GM19372 (cell line): ENCODE data around the gene NEAT1.
"Not testable (repeated sequence)": the region's sequence is repeated elsewhere in the genome, so short reads cannot be mapped to it uniquely, and the experiment has no call there.

Experiments used
- ATAC-seq: cut with Tn5 transposase; IDR thresholded peaks from one replicate; pipeline ENCODE4 v1.9.1; 2021; ENCODE audit warnings: mild to moderate bottlenecking, low read depth, moderate library complexity; ENCODE audit not compliant: unreplicated experiment

Gene NEAT1

DNA sequence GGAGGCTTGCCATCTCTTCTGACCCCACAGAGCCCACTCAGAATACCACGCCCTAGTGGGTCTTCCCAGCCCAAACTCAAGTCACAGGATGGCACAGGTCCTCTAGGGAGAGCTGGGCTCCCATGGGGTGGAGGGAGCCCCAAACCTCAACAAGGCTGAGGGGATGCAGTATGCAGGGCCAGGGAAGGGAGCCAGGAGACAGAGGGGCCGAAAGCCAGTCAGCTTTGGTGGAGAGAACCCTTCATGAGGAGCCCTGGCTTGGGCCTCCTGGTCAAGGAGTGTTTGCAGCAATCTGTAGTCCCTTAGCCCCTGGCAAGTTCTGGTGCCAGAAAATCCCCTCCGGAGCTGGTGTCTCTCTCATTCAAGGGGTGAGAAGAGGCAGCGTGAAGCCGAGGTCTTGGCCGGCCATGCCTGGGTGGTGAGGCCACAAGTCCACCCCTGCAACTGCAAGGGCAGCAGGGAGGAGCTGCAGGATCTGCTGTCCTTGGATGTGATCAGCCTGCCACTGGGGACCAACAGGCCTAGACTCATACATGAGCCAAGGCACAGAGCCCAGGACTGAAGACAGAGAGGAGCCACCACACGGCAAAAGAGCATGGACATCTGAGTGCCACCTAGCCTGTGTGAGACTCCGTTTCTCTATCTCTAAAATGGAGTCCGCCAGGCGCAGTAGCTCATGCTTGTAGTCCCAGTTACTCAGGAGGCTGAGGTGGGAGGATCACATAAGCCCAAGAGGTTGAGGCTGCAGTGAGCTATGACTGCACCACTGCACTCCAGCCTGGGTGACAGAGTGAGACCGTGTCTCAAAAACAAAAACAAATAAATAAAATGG lies 24.1 kb downstream of the NEAT1 start:
- ATAC-seq = no peak

- no peak for ATAC-seq
Observed at GRCh38 chr11:65448074-65448417, 25.4 kb downstream of the NEAT1 start.

- ATAC-seq = no peak
Observed at GRCh38 chr11:65448418-65449105, 26.0 kb downstream of the NEAT1 start.

GRCh38 chr11:65451301-65451700 lies 28.7 kb downstream of the NEAT1 start:
- ATAC-seq = not testable (repeated sequence)

- ATAC-seq = not testable (repeated sequence)
Observed at GRCh38 chr11:65452259-65452658, 29.7 kb downstream of the NEAT1 start.

- no peak for ATAC-seq
Observed at GRCh38 chr11:65452806-65453490, 30.4 kb downstream of the NEAT1 start.

- ATAC-seq = no peak
Observed at GRCh38 chr11:65454311-65454695, 31.7 kb downstream of the NEAT1 start.

DNA sequence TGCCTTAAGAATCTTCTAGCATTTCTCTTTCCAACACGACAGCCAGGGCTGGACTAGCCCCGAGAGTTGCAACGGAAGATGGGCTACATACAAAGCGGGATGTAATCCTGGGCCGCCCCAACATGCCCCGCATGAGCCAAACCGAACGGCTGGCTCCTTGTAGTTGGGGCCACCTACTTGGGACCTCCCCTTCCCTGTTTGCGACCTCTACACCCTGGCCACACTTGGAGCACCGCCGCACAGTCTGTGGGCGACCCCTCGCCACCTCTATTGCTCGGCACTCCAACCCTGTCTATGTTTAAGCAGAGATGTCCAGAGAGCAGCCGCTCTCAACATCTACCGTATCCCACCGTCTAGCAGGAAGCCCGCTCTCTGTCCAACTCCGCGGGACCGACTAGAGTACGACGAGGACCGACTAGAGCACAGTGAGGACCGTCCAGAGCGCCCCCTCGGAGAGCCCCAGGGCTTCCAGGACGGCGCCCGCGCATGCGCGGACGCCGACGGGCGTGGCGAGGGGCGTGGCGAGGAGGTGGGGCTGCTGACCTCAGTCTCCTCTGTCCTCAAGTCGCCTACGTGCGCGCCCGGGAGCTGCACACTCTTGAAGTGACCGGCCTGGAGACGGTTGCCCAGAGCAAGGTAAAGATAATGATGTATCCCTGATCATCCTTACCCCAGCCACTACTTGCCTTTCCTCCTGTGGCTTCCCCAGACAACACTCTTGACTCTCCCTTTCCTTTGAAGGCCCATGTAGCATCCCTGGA lies 32.3 kb downstream of the NEAT1 start:
- peak; percentile 77 for ATAC-seq

- no peak for ATAC-seq
Observed at GRCh38 chr11:65456418-65456817, 33.8 kb downstream of the NEAT1 start.

- no peak for ATAC-seq
Observed at GRCh38 chr11:65459552-65459951, 37.0 kb downstream of the NEAT1 start.

GRCh38 chr11:65465471-65465870 lies 42.9 kb downstream of the NEAT1 start:
- not testable (repeated sequence) for ATAC-seq

- ATAC-seq = not testable (repeated sequence)
Observed at GRCh38 chr11:65467306-65467705, 44.7 kb downstream of the NEAT1 start.

DNA sequence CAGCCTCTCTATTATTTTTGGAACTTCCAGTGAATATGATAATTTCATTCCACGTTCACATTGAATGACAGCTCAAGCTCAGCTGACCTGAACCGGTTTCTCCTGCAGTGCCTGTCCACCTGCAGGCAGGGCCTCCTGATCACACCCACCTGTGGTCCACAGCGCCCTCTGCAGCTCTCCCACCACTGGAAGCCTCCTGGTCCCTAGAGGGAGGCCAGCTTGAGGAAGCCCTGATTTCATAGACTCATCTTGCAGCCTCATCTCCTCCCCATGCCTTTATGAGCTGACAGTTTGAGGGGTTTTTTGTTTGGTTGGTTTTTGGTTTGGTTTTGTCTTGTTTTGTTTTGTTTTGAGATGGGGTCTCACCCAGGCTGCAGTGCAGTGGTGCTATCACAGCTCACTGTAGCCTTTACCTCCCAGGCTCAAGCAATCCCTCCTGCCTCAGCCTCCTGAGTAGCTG lies 46.3 kb downstream of the NEAT1 start:
- ATAC-seq = no peak

DNA sequence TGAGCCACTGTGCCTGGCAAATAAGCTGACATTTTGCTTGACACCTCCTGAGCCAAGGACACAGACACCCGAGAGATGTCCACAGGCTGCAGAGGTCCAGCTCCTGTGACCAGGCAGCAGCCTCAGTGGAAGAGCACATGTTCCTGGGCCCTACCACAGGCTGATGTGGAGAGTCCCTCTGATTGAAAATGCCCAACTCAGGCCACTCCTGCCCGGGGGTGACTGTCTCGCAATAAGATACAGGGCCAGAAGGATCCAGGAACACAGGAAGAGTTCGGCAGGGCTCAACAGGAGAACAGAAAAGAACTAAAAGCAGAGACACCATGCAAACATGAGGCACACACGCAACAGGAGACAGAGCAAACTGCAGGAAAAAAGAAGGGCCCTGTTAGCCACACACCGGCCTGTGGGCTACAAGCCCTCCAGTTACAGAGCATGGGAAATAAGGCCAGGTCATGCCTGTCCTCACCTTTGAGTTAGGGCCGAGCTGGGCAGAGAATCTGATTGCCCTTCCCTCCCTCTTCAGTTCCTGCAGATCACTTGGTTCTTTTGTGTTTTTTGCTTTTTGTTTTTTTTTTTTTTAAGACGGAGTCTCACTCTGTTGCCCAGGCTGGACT lies 47.9 kb downstream of the NEAT1 start:
- ATAC-seq = no peak

DNA sequence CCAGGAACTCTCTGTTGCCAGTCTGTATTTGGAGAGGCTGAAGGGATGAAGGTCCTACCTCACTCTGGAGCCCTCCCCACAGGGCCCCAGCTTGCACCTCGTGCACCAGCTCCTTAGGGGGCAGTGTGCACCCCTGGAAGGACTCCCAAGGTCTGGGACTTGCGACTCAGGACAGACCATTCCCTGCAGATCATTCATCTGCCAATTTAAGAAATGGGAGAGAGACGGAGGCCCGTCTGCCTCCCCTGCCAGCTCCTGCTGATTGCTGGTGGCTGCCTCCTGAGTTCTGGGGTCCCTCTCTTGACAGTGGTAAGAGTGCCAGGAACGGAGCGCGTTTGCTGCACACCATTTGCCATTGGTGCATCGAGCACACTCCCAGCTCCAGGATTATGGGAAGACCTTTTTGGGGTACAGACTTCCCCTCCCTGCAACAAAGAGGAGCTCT lies 48.9 kb downstream of the NEAT1 start:
- no peak for ATAC-seq

- ATAC-seq = not testable (repeated sequence)
Observed at GRCh38 chr11:65472588-65473277, 50.1 kb downstream of the NEAT1 start.

DNA sequence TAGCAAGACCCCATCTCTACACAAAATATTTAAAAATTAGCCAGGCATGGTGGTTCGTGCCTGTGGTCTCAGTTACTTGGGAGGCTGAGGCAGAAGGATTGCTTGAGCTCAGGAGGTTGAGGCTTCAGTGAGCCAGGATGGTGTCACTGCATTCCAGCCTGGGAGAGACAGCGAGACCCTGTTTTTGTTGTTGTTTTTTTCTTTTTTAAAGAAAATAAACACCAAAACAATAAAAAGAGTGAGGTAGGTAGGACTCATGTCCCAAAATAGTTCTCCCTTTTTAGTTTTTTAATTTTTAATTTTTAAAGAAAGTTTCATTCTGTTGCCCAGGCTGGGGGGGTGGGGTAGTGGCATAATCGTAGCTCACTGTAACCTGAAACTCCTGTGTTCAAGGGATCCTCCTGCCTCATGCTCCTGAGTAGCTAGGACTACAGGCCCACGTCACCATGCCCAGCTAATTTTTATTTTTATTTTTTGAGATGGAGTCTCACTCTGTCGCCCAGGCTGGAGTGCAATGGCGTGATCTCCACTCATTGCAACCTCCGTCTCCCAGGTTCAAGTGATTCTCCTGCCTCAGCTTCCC lies 50.8 kb downstream of the NEAT1 start:
- ATAC-seq = no peak

GRCh38 chr11:65474864-65475263 lies 52.3 kb downstream of the NEAT1 start:
- ATAC-seq = no peak

DNA sequence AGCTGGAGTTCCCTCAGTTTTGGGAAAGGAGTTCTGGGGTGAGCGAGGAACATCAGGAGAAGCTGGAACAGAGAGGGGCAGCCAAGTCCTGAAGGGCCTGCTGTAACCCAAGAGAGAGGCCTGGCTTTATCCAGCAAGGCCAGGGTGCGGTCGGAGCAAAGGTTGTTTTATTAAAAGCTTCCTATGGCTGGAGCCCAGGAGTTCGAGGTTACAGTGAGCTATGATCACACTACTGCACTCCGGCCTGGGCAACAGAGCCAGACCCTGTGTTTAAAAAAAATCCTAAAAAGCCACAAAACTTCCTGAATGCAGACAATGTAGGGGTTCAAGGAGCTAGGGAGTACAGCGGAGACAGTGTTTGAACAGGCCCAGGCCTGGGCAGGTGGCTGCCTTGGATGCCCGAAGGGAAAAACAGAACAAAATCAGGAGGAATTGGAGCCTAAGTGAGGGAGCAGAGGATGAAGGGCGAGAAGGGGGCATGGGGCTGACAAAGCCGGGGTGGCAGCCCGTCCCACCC lies 54.1 kb downstream of the NEAT1 start:
- no peak for ATAC-seq
